NCI-H2029 (cell line): Measurements from ENCODE around the gene CAPN5.

Experiments used
- DNase-seq: peaks from one replicate; lab custom pipeline; 2025; lab: John Stamatoyannopoulos, UW

The CAPN5 gene

GRCh38 chr11:77135069-77135468 is 68.3 kb downstream of the CAPN5 start:
- no peak for DNase-seq

GRCh38 chr11:77136074-77136473 is 69.3 kb downstream of the CAPN5 start:
- no peak for DNase-seq

- DNase-seq: no peak
These were observed 70.1 kb downstream of the CAPN5 start for GRCh38 chr11:77136784-77137420.

GRCh38 chr11:77137421-77137820 is 70.7 kb downstream of the CAPN5 start:
- no peak for DNase-seq

GRCh38 chr11:77138106-77138649 is 71.4 kb downstream of the CAPN5 start:
- no peak for DNase-seq

GRCh38 chr11:77139201-77139600 is 72.4 kb downstream of the CAPN5 start:
- DNase-seq: no peak

- no peak for DNase-seq
These were observed 73.6 kb downstream of the CAPN5 start for GRCh38 chr11:77140231-77140851.

- peak; percentile 95 for DNase-seq
These were observed 74.3 kb downstream of the CAPN5 start for GRCh38 chr11:77141034-77141433.

- no peak for DNase-seq
These were observed 74.7 kb downstream of the CAPN5 start for GRCh38 chr11:77141475-77141874.

- no peak for DNase-seq
These were observed 75.6 kb downstream of the CAPN5 start for GRCh38 chr11:77142091-77142975.

- no peak for DNase-seq
These were observed 76.7 kb downstream of the CAPN5 start for GRCh38 chr11:77143405-77144020.

GRCh38 chr11:77144196-77144856 is 77.6 kb downstream of the CAPN5 start:
- DNase-seq: no peak

GRCh38 chr11:77144857-77145428 is 78.2 kb downstream of the CAPN5 start:
- no peak for DNase-seq

GRCh38 chr11:77146261-77147035 is 79.7 kb downstream of the CAPN5 start:
- DNase-seq: no peak

- no peak for DNase-seq
These were observed 80.2 kb downstream of the CAPN5 start for GRCh38 chr11:77147036-77147315.

GRCh38 chr11:77147668-77148321 is 81.0 kb downstream of the CAPN5 start:
- no peak for DNase-seq

- DNase-seq: no peak
These were observed 82.4 kb downstream of the CAPN5 start for GRCh38 chr11:77148963-77149715.

GRCh38 chr11:77149716-77150392 is 83.1 kb downstream of the CAPN5 start:
- DNase-seq: no peak

GRCh38 chr11:77150836-77151235 is 84.1 kb downstream of the CAPN5 start:
- no peak for DNase-seq
